Progenitor cell of endocrine pancreas (in vitro differentiated cells): Measurements from ENCODE around the gene ARHGAP29. TPM values are rescaled to one million over a fixed set of nuclear protein-coding genes. Genes with fewer than 3 reads are reported as not detected.

Experiments used
- DNase-seq: peaks from one replicate; pipeline ENCODE4 v3.0.0; 2021; ENCODE audit warnings: low spot score; ENCODE audit not compliant: unreplicated experiment
- H3K27ac Mint-ChIP-seq: 2 replicates; pipeline ENCODE4 v1.8.0; 2021; ENCODE audit warnings: mild to moderate bottlenecking, moderate library complexity, mixed read lengths
- H3K27me3 Mint-ChIP-seq: 2 replicates; pipeline ENCODE4 v1.8.0; 2021; ENCODE audit warnings: mixed read lengths
- H3K36me3 Mint-ChIP-seq: 2 replicates; pipeline ENCODE4 v1.8.0; 2022; ENCODE audit warnings: mixed read lengths; ENCODE audit not compliant: insufficient read depth
- H3K4me1 Mint-ChIP-seq: 2 replicates; pipeline ENCODE4 v1.8.0; 2021; ENCODE audit warnings: low read depth, mixed read lengths
- H3K4me3 Mint-ChIP-seq: 2 replicates; pipeline ENCODE4 v1.8.0; 2021; ENCODE audit warnings: low read depth, mild to moderate bottlenecking, moderate library complexity, mixed read lengths
- H3K9me3 Mint-ChIP-seq: 2 replicates; pipeline ENCODE4 v1.8.0; 2021; ENCODE audit warnings: low read depth, mixed read lengths
- total RNA-seq: library from RNA; stranded (reverse); gene quantifications from 2 replicates; pipeline ENCODE4 v1.2.1, GENCODE V29; 2021
- TF ChIP-seq, protein P1 (sequence below): fragments of 200-600 bp; sonication (generic); IDR thresholded peaks from one replicate; pipeline ENCODE4 v1.5.0; 2021; ENCODE audit warnings: antibody characterized with exemption, mild to moderate bottlenecking; ENCODE audit not compliant: unreplicated experiment

The ARHGAP29 gene
- total RNA-seq, 1 donor from 2014 or later, result 12.4 TPM

DNA sequence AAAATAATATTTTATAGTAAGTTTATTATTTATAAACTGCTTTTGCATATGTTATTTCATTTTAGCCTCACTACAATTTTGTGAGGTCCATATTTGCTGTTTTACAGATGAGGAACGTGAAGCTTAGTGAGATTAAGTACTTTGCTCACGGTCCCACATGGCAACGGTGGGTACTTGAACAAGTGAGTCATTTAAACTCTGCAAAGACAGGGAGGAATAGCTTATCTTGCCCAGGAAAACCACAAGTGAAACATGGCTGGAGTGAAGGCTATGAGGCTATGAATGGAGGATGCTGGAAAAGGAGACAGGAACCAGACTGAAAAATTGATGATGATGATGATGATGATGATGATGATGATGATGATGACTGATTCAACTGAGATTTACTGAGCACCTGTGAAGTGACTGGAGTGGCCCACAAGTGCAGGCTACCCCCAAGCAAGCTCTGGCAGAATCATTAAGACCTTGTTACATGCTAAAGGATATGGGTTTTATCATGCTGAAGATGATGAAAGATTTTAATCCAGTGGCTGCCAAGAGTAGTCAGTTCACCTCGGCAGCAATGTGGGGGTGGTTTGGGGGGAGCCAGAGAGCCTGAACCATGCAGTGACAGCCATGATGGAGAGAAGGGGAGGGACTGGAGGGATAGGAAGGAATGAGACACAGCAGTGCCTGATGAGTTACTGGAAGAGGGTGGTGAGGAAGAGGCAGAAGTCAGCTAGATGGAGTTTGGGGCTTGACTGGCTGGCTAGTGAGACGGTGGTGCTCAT is 115.0 kb downstream of the ARHGAP29 start:
- H3K36me3 Mint-ChIP-seq, result no peaks in the 10 kb centered on the region
- TF ChIP-seq, protein P1, sequence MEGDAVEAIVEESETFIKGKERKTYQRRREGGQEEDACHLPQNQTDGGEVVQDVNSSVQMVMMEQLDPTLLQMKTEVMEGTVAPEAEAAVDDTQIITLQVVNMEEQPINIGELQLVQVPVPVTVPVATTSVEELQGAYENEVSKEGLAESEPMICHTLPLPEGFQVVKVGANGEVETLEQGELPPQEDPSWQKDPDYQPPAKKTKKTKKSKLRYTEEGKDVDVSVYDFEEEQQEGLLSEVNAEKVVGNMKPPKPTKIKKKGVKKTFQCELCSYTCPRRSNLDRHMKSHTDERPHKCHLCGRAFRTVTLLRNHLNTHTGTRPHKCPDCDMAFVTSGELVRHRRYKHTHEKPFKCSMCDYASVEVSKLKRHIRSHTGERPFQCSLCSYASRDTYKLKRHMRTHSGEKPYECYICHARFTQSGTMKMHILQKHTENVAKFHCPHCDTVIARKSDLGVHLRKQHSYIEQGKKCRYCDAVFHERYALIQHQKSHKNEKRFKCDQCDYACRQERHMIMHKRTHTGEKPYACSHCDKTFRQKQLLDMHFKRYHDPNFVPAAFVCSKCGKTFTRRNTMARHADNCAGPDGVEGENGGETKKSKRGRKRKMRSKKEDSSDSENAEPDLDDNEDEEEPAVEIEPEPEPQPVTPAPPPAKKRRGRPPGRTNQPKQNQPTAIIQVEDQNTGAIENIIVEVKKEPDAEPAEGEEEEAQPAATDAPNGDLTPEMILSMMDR, result no peak
- no peak overlapping the region for H3K27ac Mint-ChIP-seq
- no peak overlapping the region for H3K4me3 Mint-ChIP-seq
- H3K9me3 Mint-ChIP-seq, result no peaks in the 10 kb centered on the region
- H3K27me3 Mint-ChIP-seq, result no peaks in the 10 kb centered on the region
- no peak for DNase-seq
- H3K4me1 Mint-ChIP-seq, result peaks cover 40% of the 10 kb centered on the region

Other genes starting within 250 kb of the ARHGAP29 start
- 0.86 and 2.0 TPM in 2 replicates for gene ABCA4, start 116.4 kb downstream of the ARHGAP29 start, total RNA-seq
- 43.2 and 50.2 TPM in 2 replicates for gene ABCD3, start 180.8 kb upstream of the ARHGAP29 start, total RNA-seq